OCI-LY3 (cell line): ENCODE results near the gene CRTC1.

Experiments used
- CTCF ChIP-seq: fragments of 200-600, 300-600 bp; sonication (generic); IDR thresholded peaks from 2 replicates; pipeline ENCODE4 v1.5.1; 2014; ENCODE audit warnings: antibody characterized with exemption, low read length, low read depth
- EZH2phosphoT487 ChIP-seq: fragments of 200-600 bp; shearing (Covaris generic); IDR thresholded peaks from 2 replicates; pipeline ENCODE4 v1.6.1; 2018; ENCODE audit warnings: antibody characterized with exemption, mixed run types, low read depth

DNA sequence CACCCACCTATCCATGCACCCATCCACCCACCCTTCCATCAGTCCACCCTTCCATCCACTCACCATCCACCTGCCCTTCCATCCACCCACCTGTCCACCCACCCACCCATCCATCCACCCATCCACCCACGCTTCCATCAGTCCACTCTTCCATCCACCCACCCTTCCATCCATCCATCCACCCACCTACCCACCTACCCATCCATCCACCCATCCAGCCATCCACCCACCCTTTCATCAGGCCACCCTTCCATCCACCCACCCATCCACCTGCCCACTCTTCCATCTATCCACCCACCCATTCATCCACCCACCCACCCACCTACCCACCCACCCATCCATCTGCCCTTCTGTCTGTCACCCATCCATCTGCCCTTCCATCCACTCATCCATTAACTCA is 29.6 kb upstream of the CRTC1 start:
- TF ChIP-seq CTCF: no peak
- no peak for TF ChIP-seq EZH2phosphoT487
